ENCODE measurements around the gene RPRM.
"Not testable (repeated sequence)": the region's sequence is repeated elsewhere in the genome, so short reads cannot be mapped to it uniquely, and the experiment has no call there.

RPRM gene

GRCh38 chr2:153455403-153455802 lies 23.2 kb downstream of the RPRM start:
- no peak for TF ChIP-seq CTCF (IDR thresholded peaks at IDR 0.05; ENCODE audit: low read depth, low read length)
- no peak overlapping the region for H3K4me3 ChIP-seq (ENCODE audit: low read depth, low read length)
- DNase-seq, result no peak
- no peaks in the 10 kb centered on the region for H3K9me3 ChIP-seq (ENCODE audit: severe bottlenecking)
- no peaks in the 10 kb centered on the region for H3K27me3 ChIP-seq (ENCODE audit: insufficient read depth, low read depth, severe bottlenecking)
- no peaks in the 10 kb centered on the region for H3K36me3 ChIP-seq
- H3K27ac ChIP-seq, result no peak overlapping the region

- H3K27ac ChIP-seq, result no peak overlapping the region
- no peak for DNase-seq
Observed at GRCh38 chr2:153451611-153452010, 27.0 kb downstream of the RPRM start.

GRCh38 chr2:153443106-153443505 lies 35.5 kb downstream of the RPRM start:
- Histone ChIP-seq H3K27ac (no peak overlapping the region), H3K4me3 (ENCODE audit: low read depth, low read length) (no peak overlapping the region), H3K9me3 (ENCODE audit: severe bottlenecking) (peaks cover 6% of the 10 kb centered on the region), H3K36me3 (no peaks in the 10 kb centered on the region), H3K27me3 (ENCODE audit: insufficient read depth, low read depth, severe bottlenecking) (no peaks in the 10 kb centered on the region)
- DNase-seq, result no peak
- TF ChIP-seq CTCF (IDR thresholded peaks at IDR 0.05; ENCODE audit: low read depth, low read length), result no peak

More at GRCh38 chr2:153451611-153452010, 27.0 kb downstream of the RPRM start:
- no peaks in the 10 kb centered on the region for H3K9me3 ChIP-seq (ENCODE audit: severe bottlenecking)
- no peak for TF ChIP-seq CTCF (IDR thresholded peaks at IDR 0.05; ENCODE audit: low read depth, low read length)
- no peaks in the 10 kb centered on the region for H3K27me3 ChIP-seq (ENCODE audit: insufficient read depth, low read depth, severe bottlenecking)
- no peaks in the 10 kb centered on the region for H3K36me3 ChIP-seq
- no peak overlapping the region for H3K4me3 ChIP-seq (ENCODE audit: low read depth, low read length)

- not testable (repeated sequence) for H3K27ac ChIP-seq; H3K4me3 ChIP-seq (ENCODE audit: low read depth, low read length); H3K27me3 ChIP-seq (ENCODE audit: insufficient read depth, low read depth, severe bottlenecking); H3K36me3 ChIP-seq; DNase-seq; H3K9me3 ChIP-seq (ENCODE audit: severe bottlenecking)
Observed at GRCh38 chr2:153442616-153443015, 35.9 kb downstream of the RPRM start.

- not testable (repeated sequence) for H3K9me3 ChIP-seq (ENCODE audit: severe bottlenecking); H3K36me3 ChIP-seq; H3K27me3 ChIP-seq (ENCODE audit: insufficient read depth, low read depth, severe bottlenecking); H3K4me3 ChIP-seq (ENCODE audit: low read depth, low read length); DNase-seq; H3K27ac ChIP-seq
Observed at GRCh38 chr2:153440090-153440489, 38.5 kb downstream of the RPRM start.

- no peaks in the 10 kb centered on the region for H3K36me3 ChIP-seq
- no peak overlapping the region for H3K4me3 ChIP-seq (ENCODE audit: low read depth, low read length)
- H3K9me3 ChIP-seq (ENCODE audit: severe bottlenecking), result no peaks in the 10 kb centered on the region
- no peak overlapping the region for H3K27ac ChIP-seq
- TF ChIP-seq CTCF (IDR thresholded peaks at IDR 0.05; ENCODE audit: low read depth, low read length), result no peak
- H3K27me3 ChIP-seq (ENCODE audit: insufficient read depth, low read depth, severe bottlenecking), result no peaks in the 10 kb centered on the region
- no peak for DNase-seq
Observed at GRCh38 chr2:153433403-153433802, 45.2 kb downstream of the RPRM start.

GRCh38 chr2:153432381-153432780 lies 46.2 kb downstream of the RPRM start:
- H3K27me3 ChIP-seq (ENCODE audit: insufficient read depth, low read depth, severe bottlenecking), result no peaks in the 10 kb centered on the region
- no peaks in the 10 kb centered on the region for H3K36me3 ChIP-seq
- peak; percentile 19 for DNase-seq

More at GRCh38 chr2:153432381-153432780, 46.2 kb downstream of the RPRM start:
- Histone ChIP-seq H3K27ac (no peak overlapping the region), H3K4me3 (ENCODE audit: low read depth, low read length) (no peak overlapping the region), H3K9me3 (ENCODE audit: severe bottlenecking) (no peaks in the 10 kb centered on the region)
- TF ChIP-seq CTCF (IDR thresholded peaks at IDR 0.05; ENCODE audit: low read depth, low read length), result no peak

All from WERI-Rb-1 (cell line).